Muscle layer of colon (tissue), 2 donors: ENCODE data around the gene STIL.
"Not testable (repeated sequence)": the region's sequence is repeated elsewhere in the genome, so short reads cannot be mapped to it uniquely, and the experiment has no call there.

Experiments used
- H3K27ac ChIP-seq: one replicate; pipeline ENCODE4 v1.7.0; 2013; ENCODE audit warnings: low read depth, mild to moderate bottlenecking, low read length, moderate library complexity
- H3K27me3 ChIP-seq, 2 donors: one replicate each; pipeline ENCODE4 v1.7.0; 2013; ENCODE audit warnings: low read length in 2 of 2, mild to moderate bottlenecking in 2 of 2; ENCODE audit not compliant: insufficient read depth in 2 of 2, control insufficient read depth in 1 of 2
- H3K36me3 ChIP-seq: one replicate; pipeline ENCODE4 v1.7.0; 2013; ENCODE audit warnings: mild to moderate bottlenecking, low read length; ENCODE audit not compliant: insufficient read depth
- H3K4me1 ChIP-seq: one replicate; pipeline ENCODE4 v1.7.0; 2013; ENCODE audit warnings: mild to moderate bottlenecking, low read length; ENCODE audit not compliant: insufficient read depth
- H3K4me3 ChIP-seq, 2 donors: one replicate each; pipeline ENCODE4 v1.7.0; 2013; ENCODE audit warnings: low read length in 2 of 2, low read depth in 1 of 2, mild to moderate bottlenecking in 1 of 2, moderate library complexity in 1 of 2
- H3K9ac ChIP-seq: one replicate; pipeline ENCODE4 v1.7.0; 2013; ENCODE audit warnings: low read length
- H3K9me3 ChIP-seq: one replicate; pipeline ENCODE4 v1.7.0; 2013; ENCODE audit warnings: mild to moderate bottlenecking, low read length
- donor health status: abdominal sarcoma.
- donor health status: Adenocarcinoma of cecum.

Gene STIL

DNA sequence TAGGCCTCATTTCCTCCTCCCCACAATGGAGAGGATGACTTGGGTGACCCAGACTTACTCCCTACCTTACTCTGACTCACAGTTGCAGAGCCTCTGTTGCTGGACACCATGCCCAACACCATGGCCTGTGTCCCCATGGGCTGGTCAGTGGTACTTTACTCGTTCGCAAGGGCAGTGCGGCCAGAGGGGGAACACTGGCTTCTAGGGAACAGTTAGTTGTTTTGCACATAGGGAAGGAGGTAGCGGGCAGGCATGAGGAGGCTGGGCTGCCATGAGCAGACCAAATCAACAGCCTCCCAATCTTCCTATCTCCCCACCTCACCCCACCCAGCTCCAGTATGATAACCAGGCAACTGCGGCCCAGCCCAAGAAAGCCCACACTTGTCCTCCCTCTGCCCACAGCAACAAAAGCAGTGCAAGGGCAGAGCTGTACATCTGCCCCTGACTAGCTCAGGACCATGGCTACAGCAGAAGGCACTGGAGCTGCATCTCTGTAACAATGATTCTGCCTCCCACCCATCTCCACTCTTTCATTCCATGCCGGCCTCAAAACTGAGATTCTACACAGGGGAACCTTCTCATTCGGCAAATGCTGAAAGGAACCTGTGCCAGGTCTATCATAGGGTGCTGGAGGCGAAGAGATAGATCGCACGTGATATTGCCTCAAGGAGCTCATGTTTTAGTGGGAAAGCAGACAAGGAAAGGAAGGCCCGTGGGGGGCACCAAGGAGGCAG is 100.5 kb downstream of the STIL start:
- Histone ChIP-seq H3K27ac (no peak overlapping the region), H3K4me1 (no peaks in the 10 kb centered on the region), H3K27me3 (peaks cover 0 to 2% of the 10 kb centered on the region in 2 donors), H3K9ac (no peak overlapping the region), H3K9me3 (no peaks in the 10 kb centered on the region), H3K36me3 (no peaks in the 10 kb centered on the region), H3K4me3 (no peak overlapping the region)

GRCh38 chr1:47212636-47213229 is 101.2 kb downstream of the STIL start:
- H3K9me3 ChIP-seq, result no peaks in the 10 kb centered on the region
- no peaks in the 10 kb centered on the region for H3K36me3 ChIP-seq
- H3K4me3 ChIP-seq, result no peak overlapping the region
- H3K4me1 ChIP-seq, result no peaks in the 10 kb centered on the region
- H3K27me3 ChIP-seq, result peaks cover 0 to 4% of the 10 kb centered on the region in 2 donors
- no peak overlapping the region for H3K27ac ChIP-seq
- H3K9ac ChIP-seq, result no peak overlapping the region

DNA sequence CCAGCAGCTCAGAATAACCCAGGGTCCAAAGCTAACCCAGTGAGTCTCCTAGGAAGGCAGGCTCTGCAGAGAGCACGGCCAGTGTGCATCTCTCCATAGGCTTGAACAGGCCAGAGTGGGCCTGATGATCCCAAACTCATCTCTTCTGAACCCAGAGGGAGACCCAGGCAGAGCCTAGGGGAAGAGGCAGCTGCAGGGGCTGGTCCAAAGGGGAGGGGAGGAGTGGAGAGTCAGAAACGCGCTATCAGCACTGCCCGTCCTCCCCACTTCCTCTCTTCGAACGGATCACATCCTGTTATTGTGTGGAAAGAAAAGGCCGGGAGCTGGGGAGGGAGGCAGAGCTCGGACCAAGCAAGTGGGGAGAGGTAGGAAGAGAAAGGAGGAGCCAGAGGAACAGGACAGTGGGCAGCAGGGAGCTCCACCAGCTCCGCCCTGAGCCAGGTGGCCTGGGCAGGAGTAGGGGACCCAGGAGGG is 102.1 kb downstream of the STIL start:
- peaks cover 0 to 4% of the 10 kb centered on the region in 2 donors for H3K27me3 ChIP-seq
- no peak overlapping the region for H3K9ac ChIP-seq
- no peaks in the 10 kb centered on the region for H3K36me3 ChIP-seq
- no peaks in the 10 kb centered on the region for H3K4me1 ChIP-seq
- H3K4me3 ChIP-seq, result no peak overlapping the region
- no peak overlapping the region for H3K27ac ChIP-seq
- no peaks in the 10 kb centered on the region for H3K9me3 ChIP-seq

- H3K9ac ChIP-seq, result no peak overlapping the region
- H3K4me3 ChIP-seq, result no peak overlapping the region
- no peaks in the 10 kb centered on the region for H3K36me3 ChIP-seq
- H3K27ac ChIP-seq, result no peak overlapping the region
- H3K27me3 ChIP-seq, result peaks cover 0 to 4% of the 10 kb centered on the region in 2 donors
- no peaks in the 10 kb centered on the region for H3K4me1 ChIP-seq
- H3K9me3 ChIP-seq, result no peaks in the 10 kb centered on the region
These were observed 103.3 kb downstream of the STIL start for GRCh38 chr1:47210666-47211065.

GRCh38 chr1:47209725-47210325 is 104.1 kb downstream of the STIL start:
- no peak overlapping the region for H3K4me3 ChIP-seq
- H3K9me3 ChIP-seq, result no peaks in the 10 kb centered on the region
- no peaks in the 10 kb centered on the region for H3K4me1 ChIP-seq
- peaks cover 0 to 4% of the 10 kb centered on the region in 2 donors for H3K27me3 ChIP-seq
- no peaks in the 10 kb centered on the region for H3K36me3 ChIP-seq
- no peak overlapping the region for H3K27ac ChIP-seq
- no peak overlapping the region for H3K9ac ChIP-seq

- H3K27ac ChIP-seq, result no peak overlapping the region
- H3K9me3 ChIP-seq, result no peaks in the 10 kb centered on the region
- H3K9ac ChIP-seq, result no peak overlapping the region
- no peak overlapping the region for H3K4me3 ChIP-seq
- peaks cover 0 to 4% of the 10 kb centered on the region in 2 donors for H3K27me3 ChIP-seq
- no peaks in the 10 kb centered on the region for H3K4me1 ChIP-seq
- no peaks in the 10 kb centered on the region for H3K36me3 ChIP-seq
These were observed 104.9 kb downstream of the STIL start for GRCh38 chr1:47209091-47209490.

DNA sequence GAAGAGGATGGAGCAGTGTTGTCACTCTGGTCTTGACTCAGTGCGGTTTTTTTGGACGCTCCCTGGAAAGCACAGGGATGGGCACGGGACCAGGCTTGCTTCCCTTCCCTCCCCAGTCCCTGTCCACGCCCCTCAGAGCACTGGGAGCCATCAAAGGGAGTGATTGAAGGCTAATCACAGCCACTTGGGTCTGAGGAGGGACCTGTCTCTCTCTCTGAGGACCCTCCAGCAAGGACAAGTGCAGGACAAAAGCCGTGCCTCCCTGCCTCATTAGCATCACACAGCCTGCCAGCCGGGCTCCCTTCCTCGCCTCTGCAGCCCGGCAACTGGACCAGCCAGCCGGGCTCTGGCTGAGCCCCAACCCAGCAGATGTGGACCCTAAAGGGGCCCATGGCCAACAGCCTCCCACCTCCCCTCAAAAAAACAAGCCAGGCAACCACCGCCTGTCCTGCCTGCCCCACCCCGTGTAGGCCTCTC is 105.5 kb downstream of the STIL start:
- Histone ChIP-seq H3K36me3 (no peaks in the 10 kb centered on the region), H3K27ac (no peak overlapping the region), H3K9ac (no peak overlapping the region)

GRCh38 chr1:47207803-47208373 is 106.1 kb downstream of the STIL start:
- Histone ChIP-seq H3K4me3 (no peak overlapping the region), H3K9ac (no peak overlapping the region), H3K27ac (no peak overlapping the region), H3K4me1 (no peaks in the 10 kb centered on the region), H3K9me3 (no peaks in the 10 kb centered on the region), H3K27me3 (peaks cover 0 to 4% of the 10 kb centered on the region in 2 donors), H3K36me3 (no peaks in the 10 kb centered on the region)

More for the DNA sequence above, 105.5 kb downstream of the STIL start:
- H3K9me3 ChIP-seq, result no peaks in the 10 kb centered on the region
- no peak overlapping the region for H3K4me3 ChIP-seq
- peaks cover 0 to 4% of the 10 kb centered on the region in 2 donors for H3K27me3 ChIP-seq
- H3K4me1 ChIP-seq, result no peaks in the 10 kb centered on the region

GRCh38 chr1:47205918-47206317 is 108.0 kb downstream of the STIL start:
- no peaks in the 10 kb centered on the region for H3K36me3 ChIP-seq
- no peaks in the 10 kb centered on the region for H3K4me1 ChIP-seq
- no peak overlapping the region for H3K9ac ChIP-seq
- H3K9me3 ChIP-seq, result no peaks in the 10 kb centered on the region
- H3K4me3 ChIP-seq, result no peak overlapping the region
- H3K27me3 ChIP-seq, result peaks cover 0 to 4% of the 10 kb centered on the region in 2 donors
- no peak overlapping the region for H3K27ac ChIP-seq

DNA sequence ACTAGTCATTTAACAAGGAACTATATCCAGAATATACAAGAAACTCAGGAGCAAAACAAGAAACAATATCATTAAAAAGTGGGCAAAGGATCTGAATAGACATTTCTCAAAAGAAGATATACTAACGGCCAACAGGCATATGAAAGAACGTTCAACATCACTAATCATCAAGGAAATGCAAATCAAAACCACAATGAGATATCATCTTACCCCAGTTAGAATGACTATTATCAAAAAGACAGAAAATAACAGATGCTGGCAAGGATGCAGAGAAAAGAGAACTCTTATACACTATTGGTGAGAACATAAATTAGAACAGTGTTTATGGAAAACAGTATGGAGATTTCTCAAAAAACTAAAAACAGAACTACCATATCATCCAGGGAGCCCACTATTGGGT is 110.4 kb downstream of the STIL start:
- H3K9ac ChIP-seq, H3K9me3 ChIP-seq, H3K4me3 ChIP-seq, H3K36me3 ChIP-seq, H3K27ac ChIP-seq, H3K4me1 ChIP-seq: not testable (repeated sequence)
- H3K27me3 ChIP-seq, result peaks cover 0 to 10% of the 10 kb centered on the region in 2 donors

DNA sequence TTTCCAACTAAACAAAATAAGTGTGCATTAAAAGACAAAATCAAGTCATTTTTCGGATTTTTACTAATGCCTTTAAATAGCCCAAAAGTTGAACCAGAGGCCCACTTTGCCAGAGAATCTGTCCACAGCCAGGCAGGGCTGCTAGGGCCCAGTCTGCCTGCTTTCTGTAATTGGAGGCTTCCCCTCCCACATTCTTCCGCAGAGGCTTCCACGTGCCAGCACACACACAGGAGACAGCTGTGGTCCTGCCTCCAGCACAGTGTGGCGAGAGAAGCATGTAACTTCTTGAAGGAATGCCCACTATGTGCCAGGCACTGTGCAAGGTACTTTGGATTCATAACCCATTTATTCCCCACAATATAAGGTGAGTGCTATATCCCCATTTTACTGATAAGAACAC is 112.8 kb downstream of the STIL start:
- H3K4me1 ChIP-seq, result no peaks in the 10 kb centered on the region
- H3K27ac ChIP-seq, result no peak overlapping the region
- H3K9ac ChIP-seq, result no peak overlapping the region
- no peak overlapping the region for H3K4me3 ChIP-seq
- H3K9me3 ChIP-seq, result no peaks in the 10 kb centered on the region
- H3K27me3 ChIP-seq, result peaks cover 0 to 10% of the 10 kb centered on the region in 2 donors
- no peaks in the 10 kb centered on the region for H3K36me3 ChIP-seq
